ENCODE measurements around the gene SENP3.

The SENP3 gene

DNA sequence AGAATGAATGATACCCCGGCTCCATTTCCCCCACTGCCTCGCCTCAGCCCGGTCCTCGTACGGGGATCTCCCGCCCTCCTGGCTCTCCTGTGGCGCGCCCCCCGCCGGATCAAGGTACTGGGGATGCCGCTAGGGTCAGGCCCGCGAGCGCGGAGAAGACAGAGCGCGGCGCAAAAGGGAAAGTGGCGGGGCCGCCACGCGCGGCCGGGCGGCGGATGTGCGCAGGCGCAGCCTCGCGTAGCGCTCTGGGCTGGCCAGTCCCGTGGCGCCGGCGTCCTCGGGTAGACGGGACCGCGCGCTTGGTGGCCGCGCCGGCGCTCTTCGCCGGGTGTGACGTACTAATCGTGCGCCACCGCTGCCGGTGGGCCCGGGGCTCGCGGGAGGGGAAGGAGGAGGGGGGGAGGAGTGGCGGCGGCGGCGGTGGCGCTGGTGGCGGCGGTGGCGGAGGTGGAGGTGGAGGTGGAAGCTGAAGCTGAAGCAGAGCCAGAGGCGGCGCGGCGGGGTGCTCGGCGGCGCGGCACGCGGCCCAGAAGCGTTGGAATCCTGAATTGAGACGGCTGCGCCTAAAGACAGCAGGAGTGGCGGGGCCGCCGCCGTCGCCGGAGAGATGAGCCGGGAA, at the start of gene SENP3:
Gene SENP3, plus strand, starts transcription at position 331 of the 619 bp plus-strand sequence. CDS start 1,158 bp downstream, outside the sequence.
- peak; percentile 82 to 88 for DNase-seq (ENCODE audit: low read depth in 1 of 2, low spot score in 1 of 2)

DNA sequence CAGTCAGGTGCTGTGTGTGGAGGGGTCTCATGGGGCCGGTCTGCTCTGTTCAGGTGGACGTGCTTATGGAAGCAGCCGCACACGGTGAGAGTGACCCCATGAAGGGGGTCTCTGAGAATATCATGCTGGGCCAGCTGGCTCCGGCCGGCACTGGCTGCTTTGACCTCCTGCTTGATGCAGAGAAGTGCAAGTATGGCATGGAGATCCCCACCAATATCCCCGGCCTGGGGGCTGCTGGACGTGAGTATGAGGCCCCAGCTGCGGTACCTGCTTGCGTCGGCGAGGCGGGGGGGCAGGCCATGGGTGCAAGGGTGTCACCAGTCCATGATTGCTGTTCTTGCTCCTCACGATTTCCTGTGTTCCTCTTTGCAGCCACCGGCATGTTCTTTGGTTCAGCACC, 49.6 kb upstream of the SENP3 start:
- DNase-seq (ENCODE audit: low read depth in 1 of 2, low spot score in 1 of 2), result no peak

GRCh38 chr17:7512824-7513540, 48.7 kb upstream of the SENP3 start:
- DNase-seq (ENCODE audit: low read depth in 1 of 2, low spot score in 1 of 2), result no peak

DNA sequence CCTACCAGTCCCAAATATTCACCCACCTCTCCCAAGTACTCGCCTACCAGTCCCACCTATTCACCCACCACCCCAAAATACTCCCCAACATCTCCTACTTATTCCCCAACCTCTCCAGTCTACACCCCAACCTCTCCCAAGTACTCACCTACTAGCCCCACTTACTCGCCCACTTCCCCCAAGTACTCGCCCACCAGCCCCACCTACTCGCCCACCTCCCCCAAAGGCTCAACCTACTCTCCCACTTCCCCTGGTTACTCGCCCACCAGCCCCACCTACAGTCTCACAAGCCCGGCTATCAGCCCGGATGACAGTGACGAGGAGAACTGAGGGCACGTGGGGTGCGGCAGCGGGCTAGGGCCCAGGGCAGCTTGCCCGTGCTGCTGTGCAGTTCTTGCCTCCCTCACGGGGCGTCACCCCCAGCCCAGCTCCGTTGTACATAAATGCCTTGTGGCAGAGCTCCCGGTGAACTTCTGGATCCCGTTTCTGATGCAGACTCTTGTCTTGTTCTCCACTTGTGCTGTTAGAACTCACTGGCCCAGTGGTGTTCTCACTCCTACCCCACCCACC, 47.8 kb upstream of the SENP3 start:
- DNase-seq (ENCODE audit: low read depth in 1 of 2, low spot score in 1 of 2), result no peak

- no peak for DNase-seq (ENCODE audit: low read depth in 1 of 2, low spot score in 1 of 2)
Observed at GRCh38 chr17:7515911-7516610, 45.7 kb upstream of the SENP3 start.

GRCh38 chr17:7523033-7523432, 38.7 kb upstream of the SENP3 start:
- peak in 1 of 2 donors; percentile 15 for DNase-seq (ENCODE audit: low read depth in 1 of 2, low spot score in 1 of 2)

GRCh38 chr17:7528842-7529241, 32.9 kb upstream of the SENP3 start:
- DNase-seq (ENCODE audit: low read depth in 1 of 2, low spot score in 1 of 2), result no peak

- no peak for DNase-seq (ENCODE audit: low read depth in 1 of 2, low spot score in 1 of 2)
Observed at GRCh38 chr17:7530023-7530900, 31.5 kb upstream of the SENP3 start.

- no peak for DNase-seq (ENCODE audit: low read depth in 1 of 2, low spot score in 1 of 2)
Observed at GRCh38 chr17:7538050-7538449, 23.7 kb upstream of the SENP3 start.

DNA sequence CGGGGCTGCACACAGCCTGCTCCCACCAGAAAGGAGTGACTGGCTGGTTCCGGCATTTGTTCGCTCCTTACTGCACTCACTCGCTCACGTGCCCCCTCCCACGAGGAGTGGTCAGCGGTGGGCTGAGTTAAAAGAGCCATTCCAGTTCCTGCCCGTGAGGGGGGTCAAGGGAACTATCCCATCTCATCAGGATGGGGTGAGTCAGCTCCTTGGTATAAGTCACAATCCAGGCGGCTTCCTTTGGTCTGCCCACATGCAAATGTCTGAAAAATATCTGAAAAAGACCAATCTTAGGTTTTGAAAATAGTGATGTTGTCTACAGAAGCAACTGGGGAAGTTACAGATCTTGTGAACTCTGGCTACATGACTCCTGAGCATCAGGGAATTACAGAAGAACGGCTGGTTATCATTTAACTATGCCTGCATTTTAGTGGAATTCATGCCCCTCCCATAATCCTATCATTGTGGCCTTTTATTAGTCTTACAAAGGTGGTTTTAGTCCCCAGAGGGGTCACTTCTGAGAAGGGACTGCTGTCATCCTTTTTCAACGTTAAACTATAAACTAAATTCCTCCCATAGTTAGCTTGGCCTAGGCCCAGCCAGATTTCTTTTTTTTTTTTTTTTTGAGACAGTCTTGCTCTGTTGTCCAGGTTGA, 22.7 kb upstream of the SENP3 start:
- no peak for DNase-seq (ENCODE audit: low read depth in 1 of 2, low spot score in 1 of 2)

- no peak for DNase-seq (ENCODE audit: low read depth in 1 of 2, low spot score in 1 of 2)
Observed at GRCh38 chr17:7541074-7541621, 20.6 kb upstream of the SENP3 start.

GRCh38 chr17:7544911-7545310, 16.8 kb upstream of the SENP3 start:
- no peak for DNase-seq (ENCODE audit: low read depth in 1 of 2, low spot score in 1 of 2)

- DNase-seq (ENCODE audit: low read depth in 1 of 2, low spot score in 1 of 2), result peak; percentile 29 to 30
Observed at GRCh38 chr17:7548585-7549400, 12.9 kb upstream of the SENP3 start, which contains the start of gene TNFSF12. TSS of gene TNFSF12 (plus strand) at chr17:7549058. CDS start at chr17:7549154, 96 bp downstream.

- DNase-seq (ENCODE audit: low read depth in 1 of 2, low spot score in 1 of 2), result peak in 1 of 2 donors; percentile 20
Observed at GRCh38 chr17:7549401-7550055, 12.2 kb upstream of the SENP3 start.

- DNase-seq (ENCODE audit: low read depth in 1 of 2, low spot score in 1 of 2), result no peak
Observed at GRCh38 chr17:7550344-7550743, 11.4 kb upstream of the SENP3 start.

- DNase-seq (ENCODE audit: low read depth in 1 of 2, low spot score in 1 of 2), result no peak
Observed at GRCh38 chr17:7551396-7551795, 10.3 kb upstream of the SENP3 start.

DNA sequence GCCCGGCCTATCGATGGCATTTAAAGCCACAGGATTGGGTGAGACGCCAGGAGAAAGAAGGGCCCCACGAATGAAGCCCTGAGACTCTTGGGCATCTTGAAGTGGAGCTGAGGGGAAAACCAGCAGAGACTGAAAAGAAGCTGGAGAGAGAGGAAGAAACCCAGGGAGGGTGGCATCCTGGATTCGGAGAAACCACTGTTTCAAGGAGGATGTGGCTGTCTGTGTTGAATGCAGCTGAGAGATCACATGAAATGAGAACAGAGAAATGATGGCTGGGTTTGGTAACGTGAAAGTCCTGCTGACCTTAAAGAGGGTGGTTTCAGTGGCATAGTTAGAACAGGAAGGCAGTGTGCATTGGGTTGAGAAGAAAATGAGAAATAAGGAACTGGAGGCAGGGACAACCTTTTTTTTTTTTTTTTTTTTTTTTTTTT, 9.1 kb upstream of the SENP3 start:
- no peak for DNase-seq (ENCODE audit: low read depth in 1 of 2, low spot score in 1 of 2)

DNA sequence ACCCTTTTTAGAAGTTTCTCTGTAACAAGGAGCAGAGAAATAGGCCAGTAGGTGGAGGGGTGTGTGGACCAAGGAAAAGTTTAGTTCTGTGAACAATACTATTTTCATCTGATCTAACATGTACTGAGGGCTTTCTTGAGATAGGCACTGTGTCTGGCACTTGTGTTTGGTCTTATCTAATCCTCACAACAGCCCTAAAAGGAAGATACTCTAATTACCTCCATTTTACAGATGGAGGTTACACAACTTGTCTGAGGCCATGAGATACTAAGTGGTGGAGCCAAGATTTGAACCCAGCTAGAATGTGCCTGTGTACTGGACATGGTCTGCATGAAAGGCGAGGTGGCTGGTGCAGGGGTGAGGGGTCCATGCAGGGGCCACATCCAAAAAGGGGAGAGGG, 8.4 kb upstream of the SENP3 start:
- no peak for DNase-seq (ENCODE audit: low read depth in 1 of 2, low spot score in 1 of 2)

Data from stimulated activated CD4-positive, alpha-beta T cell treated with anti-CD3 and anti-CD28 coated beads, Interleukin-15, amount 100 ng/mL, for 1 hour (primary cell).